Right lobe of liver (tissue), 4 donors: ENCODE data around the gene CORO2A.

Experiments used
- POLR2A ChIP-seq: fragments of 450-650 bp; IDR thresholded peaks from one replicate; pipeline ENCODE4 v1.6.1; 2017; ENCODE audit warnings: antibody characterized with exemption, mild to moderate bottlenecking
- TF ChIP-seq, protein P1 (sequence below), 4 donors: fragments of 200-600 bp in 3 of 4; fragments of 450-650 bp in 1 of 4; IDR thresholded peaks; one replicate each; pipeline versions ENCODE4 v1.5.1 to v1.8.0; 2016 to 2022; ENCODE audit warnings: antibody characterized with exemption in 4 of 4, mild to moderate bottlenecking in 2 of 4
- donor health status: DM: no; HTN: no; CAD: no.
- donor health status: DM: no; HTN: no; CAD: no.
- donor health status: DM: no; HTN: yes; CAD: no.

GRCh38 chr9:98199388-98200033 lies 7.1 kb upstream of the CORO2A start:
- TF ChIP-seq, protein P1, sequence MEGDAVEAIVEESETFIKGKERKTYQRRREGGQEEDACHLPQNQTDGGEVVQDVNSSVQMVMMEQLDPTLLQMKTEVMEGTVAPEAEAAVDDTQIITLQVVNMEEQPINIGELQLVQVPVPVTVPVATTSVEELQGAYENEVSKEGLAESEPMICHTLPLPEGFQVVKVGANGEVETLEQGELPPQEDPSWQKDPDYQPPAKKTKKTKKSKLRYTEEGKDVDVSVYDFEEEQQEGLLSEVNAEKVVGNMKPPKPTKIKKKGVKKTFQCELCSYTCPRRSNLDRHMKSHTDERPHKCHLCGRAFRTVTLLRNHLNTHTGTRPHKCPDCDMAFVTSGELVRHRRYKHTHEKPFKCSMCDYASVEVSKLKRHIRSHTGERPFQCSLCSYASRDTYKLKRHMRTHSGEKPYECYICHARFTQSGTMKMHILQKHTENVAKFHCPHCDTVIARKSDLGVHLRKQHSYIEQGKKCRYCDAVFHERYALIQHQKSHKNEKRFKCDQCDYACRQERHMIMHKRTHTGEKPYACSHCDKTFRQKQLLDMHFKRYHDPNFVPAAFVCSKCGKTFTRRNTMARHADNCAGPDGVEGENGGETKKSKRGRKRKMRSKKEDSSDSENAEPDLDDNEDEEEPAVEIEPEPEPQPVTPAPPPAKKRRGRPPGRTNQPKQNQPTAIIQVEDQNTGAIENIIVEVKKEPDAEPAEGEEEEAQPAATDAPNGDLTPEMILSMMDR (IDR thresholded peaks at IDR 0.05): no peak
- TF ChIP-seq POLR2A: no peak
